Muscle layer of colon (tissue), 2 donors: ENCODE measurements around the gene LARP4B.

Experiments
- H3K27ac ChIP-seq: one replicate; pipeline ENCODE4 v1.7.0; 2013; ENCODE audit warnings: low read depth, mild to moderate bottlenecking, low read length, moderate library complexity
- H3K27me3 ChIP-seq, 2 donors: one replicate each; pipeline ENCODE4 v1.7.0; 2013; ENCODE audit warnings: low read length in 2 of 2, mild to moderate bottlenecking in 2 of 2; ENCODE audit not compliant: insufficient read depth in 2 of 2, control insufficient read depth in 1 of 2
- H3K36me3 ChIP-seq: one replicate; pipeline ENCODE4 v1.7.0; 2013; ENCODE audit warnings: mild to moderate bottlenecking, low read length; ENCODE audit not compliant: insufficient read depth
- H3K4me1 ChIP-seq: one replicate; pipeline ENCODE4 v1.7.0; 2013; ENCODE audit warnings: mild to moderate bottlenecking, low read length; ENCODE audit not compliant: insufficient read depth
- H3K4me3 ChIP-seq, 2 donors: one replicate each; pipeline ENCODE4 v1.7.0; 2013; ENCODE audit warnings: low read length in 2 of 2, low read depth in 1 of 2, mild to moderate bottlenecking in 1 of 2, moderate library complexity in 1 of 2
- H3K9ac ChIP-seq: one replicate; pipeline ENCODE4 v1.7.0; 2013; ENCODE audit warnings: low read length
- H3K9me3 ChIP-seq: one replicate; pipeline ENCODE4 v1.7.0; 2013; ENCODE audit warnings: mild to moderate bottlenecking, low read length
- donor health status: abdominal sarcoma.
- donor health status: Adenocarcinoma of cecum.

LARP4B gene

GRCh38 chr10:878895-879294, 52.6 kb downstream of the LARP4B start:
- Histone ChIP-seq H3K4me3 (no peak overlapping the region), H3K27ac (no peak overlapping the region), H3K27me3 (no peaks in the 10 kb centered on the region), H3K9me3 (no peaks in the 10 kb centered on the region), H3K4me1 (no peaks in the 10 kb centered on the region), H3K36me3 (peaks cover 24% of the 10 kb centered on the region), H3K9ac (no peak overlapping the region)

- Histone ChIP-seq H3K36me3 (peaks cover 24% of the 10 kb centered on the region), H3K27me3 (no peaks in the 10 kb centered on the region), H3K4me1 (no peaks in the 10 kb centered on the region), H3K9me3 (no peaks in the 10 kb centered on the region), H3K27ac (no peak overlapping the region), H3K9ac (no peak overlapping the region), H3K4me3 (no peak overlapping the region)
Observed at GRCh38 chr10:878333-878759, 53.2 kb downstream of the LARP4B start.

GRCh38 chr10:876438-876837, 55.1 kb downstream of the LARP4B start:
- H3K4me3 ChIP-seq, result no peak overlapping the region
- H3K27ac ChIP-seq, result no peak overlapping the region
- peaks cover 21% of the 10 kb centered on the region for H3K36me3 ChIP-seq
- no peaks in the 10 kb centered on the region for H3K27me3 ChIP-seq
- no peak overlapping the region for H3K9ac ChIP-seq
- H3K4me1 ChIP-seq, result no peaks in the 10 kb centered on the region
- H3K9me3 ChIP-seq, result no peaks in the 10 kb centered on the region

GRCh38 chr10:873020-873419, 58.5 kb downstream of the LARP4B start:
- H3K9ac ChIP-seq, result no peak overlapping the region
- no peak overlapping the region for H3K4me3 ChIP-seq

GRCh38 chr10:871951-872403, 59.5 kb downstream of the LARP4B start:
- Histone ChIP-seq H3K36me3 (peaks cover 6% of the 10 kb centered on the region), H3K4me3 (no peak overlapping the region), H3K9me3 (no peaks in the 10 kb centered on the region), H3K27me3 (no peaks in the 10 kb centered on the region), H3K4me1 (no peaks in the 10 kb centered on the region), H3K9ac (no peak overlapping the region), H3K27ac (no peak overlapping the region)

More at GRCh38 chr10:873020-873419, 58.5 kb downstream of the LARP4B start:
- Histone ChIP-seq H3K9me3 (no peaks in the 10 kb centered on the region), H3K27me3 (no peaks in the 10 kb centered on the region), H3K27ac (no peak overlapping the region), H3K36me3 (peaks cover 6% of the 10 kb centered on the region), H3K4me1 (no peaks in the 10 kb centered on the region)

- Histone ChIP-seq H3K9me3 (no peaks in the 10 kb centered on the region), H3K27me3 (no peaks in the 10 kb centered on the region), H3K4me3 (no peak overlapping the region), H3K36me3 (peaks cover 6% of the 10 kb centered on the region), H3K27ac (no peak overlapping the region), H3K9ac (no peak overlapping the region), H3K4me1 (no peaks in the 10 kb centered on the region)
Observed at GRCh38 chr10:870564-871166, 60.8 kb downstream of the LARP4B start.

- Histone ChIP-seq H3K27me3 (no peaks in the 10 kb centered on the region), H3K36me3 (peaks cover 8% of the 10 kb centered on the region), H3K9me3 (no peaks in the 10 kb centered on the region), H3K27ac (no peak overlapping the region), H3K9ac (no peak overlapping the region), H3K4me3 (no peak overlapping the region), H3K4me1 (no peaks in the 10 kb centered on the region)
Observed at GRCh38 chr10:869171-869570, 62.3 kb downstream of the LARP4B start.

GRCh38 chr10:867807-868206, 63.7 kb downstream of the LARP4B start:
- Histone ChIP-seq H3K36me3 (peaks cover 18% of the 10 kb centered on the region), H3K27ac (no peak overlapping the region), H3K9ac (no peak overlapping the region), H3K9me3 (no peaks in the 10 kb centered on the region), H3K4me1 (no peaks in the 10 kb centered on the region), H3K27me3 (no peaks in the 10 kb centered on the region), H3K4me3 (no peak overlapping the region)

- Histone ChIP-seq H3K36me3 (peaks cover 17% of the 10 kb centered on the region), H3K27ac (no peak overlapping the region), H3K27me3 (no peaks in the 10 kb centered on the region), H3K4me3 (no peak overlapping the region), H3K9me3 (no peaks in the 10 kb centered on the region), H3K4me1 (no peaks in the 10 kb centered on the region), H3K9ac (no peak overlapping the region)
Observed at GRCh38 chr10:866577-866941, 64.9 kb downstream of the LARP4B start.

- Histone ChIP-seq H3K27ac (no peak overlapping the region), H3K4me3 (no peak overlapping the region), H3K9ac (no peak overlapping the region), H3K9me3 (no peaks in the 10 kb centered on the region), H3K36me3 (peaks cover 17% of the 10 kb centered on the region), H3K4me1 (no peaks in the 10 kb centered on the region), H3K27me3 (no peaks in the 10 kb centered on the region)
Observed at GRCh38 chr10:865924-866576, 65.5 kb downstream of the LARP4B start.

- Histone ChIP-seq H3K27me3 (no peaks in the 10 kb centered on the region), H3K36me3 (peaks cover 19% of the 10 kb centered on the region), H3K9me3 (no peaks in the 10 kb centered on the region), H3K9ac (no peak overlapping the region), H3K4me3 (no peak overlapping the region), H3K27ac (no peak overlapping the region), H3K4me1 (no peaks in the 10 kb centered on the region)
Observed at GRCh38 chr10:865257-865656, 66.2 kb downstream of the LARP4B start.

GRCh38 chr10:860519-860918, 71.0 kb downstream of the LARP4B start:
- no peak overlapping the region for H3K4me3 ChIP-seq
- no peak overlapping the region for H3K27ac ChIP-seq
- H3K4me1 ChIP-seq, result peaks cover 16% of the 10 kb centered on the region
- H3K9ac ChIP-seq, result no peak overlapping the region
- peaks cover 21% of the 10 kb centered on the region for H3K36me3 ChIP-seq
- H3K27me3 ChIP-seq, result no peaks in the 10 kb centered on the region
- H3K9me3 ChIP-seq, result no peaks in the 10 kb centered on the region
